Measurements from ENCODE around the gene CHD5.
A peak's percentile ranks its signal among the peaks of the same experiment; 100 is the strongest.

CHD5 gene

GRCh38 chr1:6185635-6186382 lies 5.7 kb upstream of the CHD5 start:
- peak; percentile 42 for DNase-seq (ENCODE audit: low read depth)
- peak; percentile 60 for TF ChIP-seq CTCF (conservative IDR thresholded peaks at IDR 0.05; ENCODE audit: low read length)
- H3K4me3 ChIP-seq (ENCODE audit: low read length): no peak overlapping the region

GRCh38 chr1:6185151-6185550 lies 5.0 kb upstream of the CHD5 start:
- no peak for TF ChIP-seq CTCF (conservative IDR thresholded peaks at IDR 0.05; ENCODE audit: low read length)
- peak; percentile 88 for DNase-seq (ENCODE audit: low read depth)
- no peak overlapping the region for H3K4me3 ChIP-seq (ENCODE audit: low read length)

- no peak for DNase-seq (ENCODE audit: low read depth)
- no peak overlapping the region for H3K4me3 ChIP-seq (ENCODE audit: low read length)
- no peak for TF ChIP-seq CTCF (conservative IDR thresholded peaks at IDR 0.05; ENCODE audit: low read length)
Measured at GRCh38 chr1:6184083-6184783, 4.1 kb upstream of the CHD5 start.

GRCh38 chr1:6183520-6183989 lies 3.4 kb upstream of the CHD5 start:
- H3K4me3 ChIP-seq (ENCODE audit: low read length): no peak overlapping the region
- TF ChIP-seq CTCF (conservative IDR thresholded peaks at IDR 0.05; ENCODE audit: low read length): no peak
- no peak for DNase-seq (ENCODE audit: low read depth)

- 0 out of 2 replicates have a peak, but pooled peaks have one; percentile 8 for TF ChIP-seq CTCF (conservative IDR thresholded peaks at IDR 0.05; ENCODE audit: low read length)
- no peak overlapping the region for H3K4me3 ChIP-seq (ENCODE audit: low read length)
- DNase-seq (ENCODE audit: low read depth): no peak
Measured at GRCh38 chr1:6181347-6181770, 1.2 kb upstream of the CHD5 start.

- TF ChIP-seq CTCF (conservative IDR thresholded peaks at IDR 0.05; ENCODE audit: low read length): no peak
- H3K4me3 ChIP-seq (ENCODE audit: low read length): no peak overlapping the region
- DNase-seq (ENCODE audit: low read depth): no peak
Measured at GRCh38 chr1:6180707-6181311, 688 bp upstream of the CHD5 start.

Measured in AG10803 (cell line).